ENCODE results near the gene CFAP251.

CFAP251 gene

DNA sequence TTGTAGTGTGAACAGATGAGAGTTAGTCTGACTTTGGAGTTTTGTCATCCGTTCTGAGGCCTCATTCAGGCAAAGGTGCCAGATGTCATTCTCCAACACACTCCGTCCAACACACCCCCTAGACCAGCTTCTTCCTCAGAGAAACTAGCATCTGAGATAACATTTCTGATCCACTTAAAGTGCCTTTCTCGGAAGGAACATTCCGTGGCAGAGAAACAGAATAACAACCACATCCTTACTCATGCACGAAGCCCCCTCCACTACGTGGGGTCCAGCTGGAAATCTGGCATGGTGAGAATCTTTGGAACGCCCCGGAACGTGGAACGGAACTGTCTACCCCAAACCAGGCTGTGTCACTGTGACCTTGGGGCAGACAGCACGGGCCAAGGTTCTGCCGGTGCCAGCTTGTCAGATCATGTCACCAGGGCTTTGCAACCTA, 86.3 kb downstream of the CFAP251 start:
- Mint-ChIP-seq H3K4me3 (no peak overlapping the region), H3K27ac (no peak overlapping the region), H3K36me3 (ENCODE audit: low read depth) (no peaks in the 10 kb centered on the region), H3K4me1 (ENCODE audit: low read depth) (peaks cover 13% of the 10 kb centered on the region), H3K9me3 (no peaks in the 10 kb centered on the region), H3K27me3 (ENCODE audit: low read depth) (peaks cover 16% of the 10 kb centered on the region)
- no peak for DNase-seq (ENCODE audit: low spot score)

- Mint-ChIP-seq H3K9me3 (no peaks in the 10 kb centered on the region), H3K4me3 (no peak overlapping the region), H3K4me1 (ENCODE audit: low read depth) (peaks cover 13% of the 10 kb centered on the region), H3K27me3 (ENCODE audit: low read depth) (peaks cover 16% of the 10 kb centered on the region), H3K27ac (no peak overlapping the region), H3K36me3 (ENCODE audit: low read depth) (no peaks in the 10 kb centered on the region)
- DNase-seq (ENCODE audit: low spot score) = no peak
These were observed 86.9 kb downstream of the CFAP251 start for GRCh38 chr12:122005252-122005776.

- Mint-ChIP-seq H3K27ac (peak overlapping the region; percentile 67), H3K36me3 (ENCODE audit: low read depth) (no peaks in the 10 kb centered on the region), H3K4me3 (peak overlapping the region; percentile 65), H3K4me1 (ENCODE audit: low read depth) (peaks cover 13% of the 10 kb centered on the region), H3K9me3 (no peaks in the 10 kb centered on the region), H3K27me3 (ENCODE audit: low read depth) (peaks cover 16% of the 10 kb centered on the region)
- DNase-seq (ENCODE audit: low spot score) = no peak
These were observed 88.0 kb downstream of the CFAP251 start for GRCh38 chr12:122006186-122006926.

- no peaks in the 10 kb centered on the region for H3K9me3 Mint-ChIP-seq
- H3K27ac Mint-ChIP-seq = no peak overlapping the region
- H3K4me1 Mint-ChIP-seq (ENCODE audit: low read depth) = peaks cover 13% of the 10 kb centered on the region
- H3K27me3 Mint-ChIP-seq (ENCODE audit: low read depth) = peaks cover 7% of the 10 kb centered on the region
- DNase-seq (ENCODE audit: low spot score) = no peak
- H3K36me3 Mint-ChIP-seq (ENCODE audit: low read depth) = no peaks in the 10 kb centered on the region
- no peak overlapping the region for H3K4me3 Mint-ChIP-seq
These were observed 91.3 kb downstream of the CFAP251 start for GRCh38 chr12:122009741-122010140.

GRCh38 chr12:122012184-122012583, 93.8 kb downstream of the CFAP251 start:
- Mint-ChIP-seq H3K4me1 (ENCODE audit: low read depth) (peaks cover 3% of the 10 kb centered on the region), H3K4me3 (no peak overlapping the region), H3K36me3 (ENCODE audit: low read depth) (no peaks in the 10 kb centered on the region), H3K9me3 (no peaks in the 10 kb centered on the region), H3K27ac (no peak overlapping the region), H3K27me3 (ENCODE audit: low read depth) (peaks cover 2% of the 10 kb centered on the region)
- no peak for DNase-seq (ENCODE audit: low spot score)

- Mint-ChIP-seq H3K4me1 (ENCODE audit: low read depth) (no peaks in the 10 kb centered on the region), H3K9me3 (no peaks in the 10 kb centered on the region), H3K36me3 (ENCODE audit: low read depth) (no peaks in the 10 kb centered on the region), H3K27me3 (ENCODE audit: low read depth) (no peaks in the 10 kb centered on the region), H3K27ac (no peak overlapping the region), H3K4me3 (no peak overlapping the region)
- DNase-seq (ENCODE audit: low spot score) = no peak
These were observed 94.7 kb downstream of the CFAP251 start for GRCh38 chr12:122013136-122013535.

DNA sequence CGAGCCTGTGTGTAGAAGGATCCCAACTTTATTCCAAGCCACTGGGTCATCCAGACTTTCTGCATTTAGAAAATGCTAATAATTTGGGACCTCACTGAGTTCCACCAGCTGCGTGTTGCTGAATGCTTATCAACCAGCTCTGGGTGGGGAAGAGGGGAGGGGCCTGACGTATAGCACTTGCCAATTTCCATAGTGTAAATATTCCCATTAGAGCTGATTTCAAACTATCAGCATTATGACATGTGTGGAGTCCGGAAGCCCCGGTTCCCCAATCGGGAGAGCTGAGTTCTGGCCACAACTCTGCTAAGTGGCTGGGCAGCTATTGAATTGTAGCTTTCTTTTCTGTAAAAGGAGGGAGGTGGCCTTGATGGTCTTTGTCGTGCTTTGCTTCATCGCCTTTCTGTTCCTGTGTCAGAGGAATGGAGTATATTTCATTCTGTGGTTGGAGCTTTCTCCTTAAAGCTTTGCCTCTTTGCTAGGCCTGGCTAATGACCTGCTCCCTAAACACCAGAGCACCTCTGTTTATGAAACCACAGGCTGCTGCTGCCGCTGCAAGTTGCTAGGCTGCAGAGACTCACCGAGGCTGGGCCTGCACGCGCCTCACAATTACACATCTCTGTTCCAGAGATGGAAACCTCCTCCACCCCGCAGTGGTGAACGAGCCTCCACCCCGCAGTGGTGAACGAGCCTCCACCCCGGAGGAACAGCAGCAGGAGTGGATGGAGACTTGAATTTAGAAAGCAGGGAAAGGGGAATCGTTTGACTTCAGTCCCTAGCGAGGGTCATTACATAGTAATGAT, 95.6 kb downstream of the CFAP251 start:
- Mint-ChIP-seq H3K27me3 (ENCODE audit: low read depth) (peaks cover 6% of the 10 kb centered on the region), H3K4me1 (ENCODE audit: low read depth) (no peaks in the 10 kb centered on the region), H3K36me3 (ENCODE audit: low read depth) (no peaks in the 10 kb centered on the region), H3K27ac (no peak overlapping the region), H3K4me3 (no peak overlapping the region), H3K9me3 (peaks cover 8% of the 10 kb centered on the region)
- no peak for DNase-seq (ENCODE audit: low spot score)

- Mint-ChIP-seq H3K27me3 (ENCODE audit: low read depth) (peaks cover 11% of the 10 kb centered on the region), H3K4me1 (ENCODE audit: low read depth) (no peaks in the 10 kb centered on the region), H3K27ac (no peak overlapping the region), H3K36me3 (ENCODE audit: low read depth) (no peaks in the 10 kb centered on the region), H3K4me3 (no peak overlapping the region), H3K9me3 (peaks cover 13% of the 10 kb centered on the region)
- DNase-seq (ENCODE audit: low spot score) = no peak
These were observed 96.4 kb downstream of the CFAP251 start for GRCh38 chr12:122014781-122015180.

GRCh38 chr12:122018457-122018856, 100.1 kb downstream of the CFAP251 start:
- no peak overlapping the region for H3K27ac Mint-ChIP-seq

DNA sequence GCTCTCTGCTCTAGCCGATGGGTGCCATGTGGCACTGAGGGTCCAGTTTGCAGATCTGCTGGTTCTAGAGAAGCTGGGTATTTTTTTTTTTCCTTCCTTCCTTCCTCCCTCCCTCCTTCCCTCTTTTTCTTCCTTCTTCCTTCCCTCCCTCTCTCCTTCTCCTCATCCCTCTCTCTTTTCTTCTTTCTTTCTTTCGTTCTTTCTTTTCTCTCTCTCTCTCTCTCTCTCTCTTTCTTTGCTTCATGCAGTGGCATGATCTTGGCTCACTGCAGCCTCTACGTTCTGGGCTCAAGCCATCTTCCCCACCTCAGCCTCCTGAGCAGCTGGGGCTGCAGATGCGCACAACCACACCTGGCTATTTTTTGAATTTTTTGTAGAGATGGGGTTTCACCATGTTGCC, 100.5 kb downstream of the CFAP251 start:
- Mint-ChIP-seq H3K9me3 (peaks cover 13% of the 10 kb centered on the region), H3K36me3 (ENCODE audit: low read depth) (no peaks in the 10 kb centered on the region), H3K27ac (no peak overlapping the region), H3K4me1 (ENCODE audit: low read depth) (peaks cover 11% of the 10 kb centered on the region), H3K4me3 (no peak overlapping the region), H3K27me3 (ENCODE audit: low read depth) (peaks cover 30% of the 10 kb centered on the region)
- DNase-seq (ENCODE audit: low spot score) = no peak

More at GRCh38 chr12:122018457-122018856, 100.1 kb downstream of the CFAP251 start:
- DNase-seq (ENCODE audit: low spot score) = no peak
- peaks cover 11% of the 10 kb centered on the region for H3K4me1 Mint-ChIP-seq (ENCODE audit: low read depth)
- no peak overlapping the region for H3K4me3 Mint-ChIP-seq
- H3K9me3 Mint-ChIP-seq = peaks cover 13% of the 10 kb centered on the region
- H3K27me3 Mint-ChIP-seq (ENCODE audit: low read depth) = peaks cover 29% of the 10 kb centered on the region
- H3K36me3 Mint-ChIP-seq (ENCODE audit: low read depth) = no peaks in the 10 kb centered on the region

GRCh38 chr12:122020795-122021192, 102.4 kb downstream of the CFAP251 start:
- DNase-seq (ENCODE audit: low spot score) = no peak
- Mint-ChIP-seq H3K9me3 (peaks cover 13% of the 10 kb centered on the region), H3K4me1 (ENCODE audit: low read depth) (peaks cover 11% of the 10 kb centered on the region), H3K27me3 (ENCODE audit: low read depth) (peaks cover 30% of the 10 kb centered on the region), H3K27ac (no peak overlapping the region), H3K36me3 (ENCODE audit: low read depth) (no peaks in the 10 kb centered on the region), H3K4me3 (peak overlapping the region; percentile 84)

- Mint-ChIP-seq H3K27ac (peak overlapping the region; percentile 43), H3K9me3 (peaks cover 13% of the 10 kb centered on the region), H3K4me1 (ENCODE audit: low read depth) (peaks cover 11% of the 10 kb centered on the region), H3K27me3 (ENCODE audit: low read depth) (peaks cover 30% of the 10 kb centered on the region), H3K36me3 (ENCODE audit: low read depth) (no peaks in the 10 kb centered on the region), H3K4me3 (peak overlapping the region; percentile 84)
- no peak for DNase-seq (ENCODE audit: low spot score)
These were observed 102.9 kb downstream of the CFAP251 start for GRCh38 chr12:122021193-122021821.

- Mint-ChIP-seq H3K27me3 (ENCODE audit: low read depth) (peaks cover 30% of the 10 kb centered on the region), H3K4me3 (peak within 1 kb of the TSS; percentile 86), H3K27ac (peak within 1 kb of the TSS; percentile 86), H3K4me1 (ENCODE audit: low read depth) (peaks cover 11% of the 10 kb centered on the region), H3K36me3 (ENCODE audit: low read depth) (no peaks in the 10 kb centered on the region), H3K9me3 (peaks cover 13% of the 10 kb centered on the region)
- peak; percentile 67 for DNase-seq (ENCODE audit: low spot score)
These were observed 103.5 kb downstream of the CFAP251 start, which contains the start of gene BCL7A for GRCh38 chr12:122021822-122022392. BCL7A (plus strand) TSS chr12:122021884; CDS start chr12:122022092, 208 bp downstream.
